ENCODE results near the gene TMEM185A. TPM values are rescaled to one million over a fixed set of nuclear protein-coding genes. Genes with fewer than 3 reads are reported as not detected.
"Not testable (repeated sequence)": the region's sequence is repeated elsewhere in the genome, so short reads cannot be mapped to it uniquely, and the experiment has no call there.

TMEM185A gene
- total RNA-seq, 1 experiment from 2014 or later, result 20.0 TPM

DNA sequence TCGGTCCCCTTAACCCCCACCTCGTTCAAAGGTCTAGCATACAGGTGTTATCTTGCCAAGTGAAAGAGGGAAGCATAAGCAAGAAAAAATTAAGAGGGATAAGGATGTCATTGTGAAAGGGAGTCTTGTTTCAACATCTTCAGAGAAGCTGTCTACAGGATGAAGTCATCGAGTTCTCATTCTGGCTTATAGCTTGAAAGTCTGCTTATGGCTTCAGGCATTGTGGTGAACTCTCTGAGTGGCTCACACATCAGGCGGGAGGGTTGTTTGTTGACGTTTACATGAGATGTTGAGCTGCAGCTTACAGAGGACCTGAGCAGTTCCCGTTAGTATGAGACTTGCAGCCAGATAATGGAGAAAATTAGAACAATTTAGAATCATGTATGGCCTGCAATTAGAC, 60.9 kb downstream of the TMEM185A start:
- DNase-seq (ENCODE audit: low read depth), result no peak
- in situ Hi-C loops (cut with HindIII; ENCODE audit: low pct_unique_long_range_greater_than_20kb, low sequenced_read_pairs), result no loop called here

DNA sequence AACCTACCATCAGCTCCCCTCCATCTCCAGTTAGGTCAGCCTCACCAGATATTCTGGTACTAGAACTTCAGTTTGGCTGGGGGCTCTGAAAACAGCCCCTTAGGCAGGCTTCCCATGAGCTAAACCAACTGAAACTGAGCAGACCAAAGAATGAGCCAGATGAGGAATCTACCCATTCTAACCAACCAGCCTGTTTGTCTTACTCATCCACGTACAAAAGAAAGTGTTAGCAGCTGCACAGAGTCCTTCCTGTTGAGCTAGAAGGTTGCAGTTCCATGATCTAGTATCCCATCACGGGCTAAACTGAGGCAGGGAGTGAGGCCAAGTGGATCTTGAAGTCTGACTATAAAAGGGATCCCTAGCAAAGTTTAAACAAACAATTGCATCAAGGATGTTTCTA, 61.8 kb downstream of the TMEM185A start:
- in situ Hi-C loops (cut with HindIII; ENCODE audit: low pct_unique_long_range_greater_than_20kb, low sequenced_read_pairs), result no loop called here

DNA sequence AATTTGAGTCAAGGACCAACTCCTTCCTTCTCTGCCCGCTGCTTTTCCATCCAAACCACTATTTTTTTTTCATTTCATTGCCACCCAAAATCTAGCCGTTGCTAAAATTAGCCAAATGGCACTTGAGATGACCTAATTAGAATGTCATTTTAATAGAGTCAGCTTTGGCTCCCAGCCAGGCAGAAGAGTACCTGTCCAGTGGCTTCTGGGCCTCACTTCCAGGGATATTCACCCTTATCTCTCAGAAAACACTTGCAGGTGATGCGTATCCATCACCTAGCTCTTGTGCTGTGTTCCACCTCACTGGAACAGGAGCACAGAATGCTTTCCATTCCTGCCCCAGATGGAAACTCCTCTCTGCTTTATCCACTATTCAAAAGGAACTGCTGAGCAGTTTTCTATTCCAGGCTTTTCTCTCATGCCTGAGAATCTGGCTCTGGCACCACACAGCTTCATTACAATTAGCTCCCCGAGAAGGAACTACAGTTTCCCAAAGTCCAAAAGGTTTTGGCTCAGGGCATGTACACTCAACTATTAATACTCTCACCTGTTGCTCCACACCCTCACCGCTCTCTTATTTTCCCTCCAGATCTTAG, 62.8 kb downstream of the TMEM185A start:
- in situ Hi-C loops (cut with HindIII; ENCODE audit: low pct_unique_long_range_greater_than_20kb, low sequenced_read_pairs), result no loop called here
- no peak for DNase-seq (ENCODE audit: low read depth)

More for the DNA sequence above, 61.8 kb downstream of the TMEM185A start:
- DNase-seq (ENCODE audit: low read depth), result no peak

DNA sequence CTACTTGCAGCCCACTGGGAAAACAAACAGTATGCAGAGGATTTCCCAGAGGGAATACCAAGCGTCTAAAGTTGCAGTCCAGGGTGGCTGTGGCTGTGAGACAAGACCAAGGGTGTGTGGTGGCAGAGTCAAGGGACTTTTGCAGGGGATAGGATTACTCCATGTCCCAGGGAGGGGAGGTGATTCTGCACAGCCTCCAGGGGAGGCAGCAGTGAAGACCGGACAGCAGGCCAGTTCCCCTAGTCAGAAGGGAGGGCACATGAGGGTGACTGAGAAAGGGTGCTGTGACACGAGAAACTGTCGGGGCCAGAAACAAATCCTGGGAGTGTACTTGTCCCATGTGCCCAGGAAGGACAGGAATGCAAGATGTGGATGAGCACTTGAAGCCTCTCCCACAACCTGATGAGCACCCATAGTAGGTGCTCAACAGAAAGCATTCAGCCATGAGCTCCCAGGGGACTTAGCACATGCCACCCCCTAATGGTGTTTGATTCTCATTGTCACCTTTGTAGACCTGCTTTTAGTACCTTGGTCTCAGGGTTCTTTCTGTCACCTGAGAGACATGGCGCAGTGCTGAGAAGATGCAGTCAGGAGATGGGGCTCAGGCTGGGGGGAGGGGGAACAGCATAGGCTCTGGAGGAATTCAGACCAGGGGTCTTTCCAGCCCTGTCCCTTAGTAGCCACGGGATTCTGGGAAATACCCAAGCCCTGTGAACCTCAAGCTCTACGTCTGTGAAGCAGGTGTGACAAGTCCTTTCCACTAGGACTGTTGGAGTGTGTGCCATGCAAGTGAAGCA, 63.8 kb downstream of the TMEM185A start:
- DNase-seq (ENCODE audit: low read depth), result no peak
- in situ Hi-C loops (cut with HindIII; ENCODE audit: low pct_unique_long_range_greater_than_20kb, low sequenced_read_pairs), result no loop called here

DNA sequence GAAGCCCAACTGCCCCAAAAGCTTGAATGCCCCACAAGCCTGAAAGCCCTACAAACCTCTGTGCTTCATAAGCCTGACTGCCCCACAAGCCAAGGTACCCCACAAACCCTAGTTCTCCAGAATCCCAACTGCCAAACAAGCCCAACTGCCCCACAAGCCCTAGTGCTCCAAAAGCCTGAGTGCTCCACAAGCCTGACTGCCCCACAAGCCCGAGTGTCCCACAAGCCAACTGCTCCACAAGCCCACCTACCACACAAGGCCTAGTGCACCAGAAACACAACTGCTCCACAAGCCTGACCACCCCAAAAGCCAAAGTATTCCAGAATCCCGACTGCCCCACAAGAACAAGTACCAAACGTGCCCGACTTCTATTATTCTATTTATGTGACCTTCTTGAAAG, 68.2 kb downstream of the TMEM185A start:
- no peak for DNase-seq (ENCODE audit: low read depth)

DNA sequence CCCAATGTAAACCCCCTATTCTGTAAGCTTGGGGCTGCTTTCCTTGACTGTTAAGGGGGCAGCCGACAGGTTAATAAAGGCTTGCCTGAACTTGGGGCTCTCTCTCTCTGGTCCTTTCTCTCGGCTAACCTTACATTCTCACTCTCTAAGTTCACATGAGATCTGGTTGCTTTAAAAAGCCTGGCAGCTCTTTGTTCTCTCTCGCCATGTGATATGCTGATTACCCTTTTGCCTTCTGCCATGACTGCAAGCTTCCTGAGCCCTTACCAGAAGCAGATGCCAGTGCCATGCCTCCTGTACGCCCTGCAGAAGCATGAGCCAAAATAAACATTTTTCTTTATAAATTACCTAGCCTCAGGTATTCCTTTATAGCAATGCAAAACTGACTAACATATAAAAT, 76.3 kb downstream of the TMEM185A start:
- DNase-seq (ENCODE audit: low read depth); in situ Hi-C loops (cut with HindIII; ENCODE audit: low pct_unique_long_range_greater_than_20kb, low sequenced_read_pairs): not testable (repeated sequence)

More for the DNA sequence above, 68.2 kb downstream of the TMEM185A start:
- in situ Hi-C loops (cut with HindIII; ENCODE audit: low pct_unique_long_range_greater_than_20kb, low sequenced_read_pairs), result no loop called here

DNA sequence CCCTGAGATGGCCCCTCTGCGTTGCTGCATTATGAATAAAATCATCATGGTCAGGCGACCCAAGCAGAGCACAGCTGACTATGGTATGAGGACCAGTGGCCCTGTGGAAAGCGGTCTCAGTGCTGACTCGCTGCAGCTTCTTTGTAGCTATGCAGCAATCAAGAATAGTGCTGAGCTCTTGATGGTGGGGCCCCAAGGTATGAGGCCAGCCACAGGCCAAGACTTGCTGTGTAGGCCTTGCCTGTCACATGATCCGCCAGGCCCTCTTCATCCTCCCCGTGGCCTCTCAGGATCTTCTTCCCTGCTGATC, 79.7 kb downstream of the TMEM185A start:
- in situ Hi-C loops (cut with HindIII; ENCODE audit: low pct_unique_long_range_greater_than_20kb, low sequenced_read_pairs); DNase-seq (ENCODE audit: low read depth): not testable (repeated sequence)

DNA sequence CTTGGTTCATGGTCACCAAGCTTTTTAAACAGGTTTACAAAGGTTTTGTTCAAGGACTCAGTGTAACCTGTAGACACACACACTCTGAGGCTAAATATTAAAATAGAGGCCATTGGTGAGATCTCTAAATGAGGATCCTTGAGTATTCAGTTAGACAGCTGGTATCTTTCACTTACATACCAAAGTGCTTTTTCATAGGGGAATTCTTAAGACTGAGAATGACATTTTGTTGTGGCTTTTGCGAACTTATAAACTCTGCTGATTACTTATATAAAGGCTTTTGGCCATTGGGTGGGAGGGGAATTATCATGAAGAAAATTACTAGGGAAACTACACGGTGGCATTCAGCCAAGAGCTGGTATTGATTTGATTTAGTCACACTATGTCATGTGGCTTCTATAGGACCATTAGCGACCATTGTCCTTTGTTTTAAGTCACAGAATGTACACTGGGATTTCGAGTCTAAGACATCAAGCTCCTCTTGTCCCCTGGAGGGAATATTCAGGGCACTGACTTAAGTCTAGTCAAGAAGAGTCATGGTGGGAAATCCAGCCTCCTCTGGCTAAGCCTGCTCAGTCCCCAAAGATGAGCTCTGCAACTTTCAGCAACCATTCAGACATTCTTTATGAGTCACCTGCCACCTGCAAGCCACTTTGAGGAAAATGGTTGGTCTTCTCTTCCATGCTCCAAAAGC, 80.2 kb downstream of the TMEM185A start:
- in situ Hi-C loops (cut with HindIII; ENCODE audit: low pct_unique_long_range_greater_than_20kb, low sequenced_read_pairs); DNase-seq (ENCODE audit: low read depth): not testable (repeated sequence)

DNA sequence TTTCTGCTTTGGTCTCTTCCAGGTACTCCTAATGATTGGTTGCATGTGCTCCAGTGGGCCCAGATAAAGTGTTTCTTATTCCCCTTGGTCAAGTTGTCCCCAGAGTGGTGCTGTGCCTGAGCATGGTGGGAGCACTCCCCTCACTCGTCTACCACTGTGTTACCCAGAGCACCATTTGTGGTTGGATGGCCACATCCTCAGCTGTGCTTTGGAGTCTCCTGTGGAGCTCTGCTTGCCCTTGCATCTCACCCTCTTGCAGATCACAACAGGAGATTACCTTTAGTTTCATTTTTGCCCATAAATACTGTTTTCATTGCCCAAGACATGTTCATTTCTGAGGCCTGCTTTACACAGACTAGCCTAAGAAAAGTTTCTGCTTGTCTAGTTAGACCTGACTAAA, 81.1 kb downstream of the TMEM185A start:
- in situ Hi-C loops (cut with HindIII; ENCODE audit: low pct_unique_long_range_greater_than_20kb, low sequenced_read_pairs); DNase-seq (ENCODE audit: low read depth): not testable (repeated sequence)

DNA sequence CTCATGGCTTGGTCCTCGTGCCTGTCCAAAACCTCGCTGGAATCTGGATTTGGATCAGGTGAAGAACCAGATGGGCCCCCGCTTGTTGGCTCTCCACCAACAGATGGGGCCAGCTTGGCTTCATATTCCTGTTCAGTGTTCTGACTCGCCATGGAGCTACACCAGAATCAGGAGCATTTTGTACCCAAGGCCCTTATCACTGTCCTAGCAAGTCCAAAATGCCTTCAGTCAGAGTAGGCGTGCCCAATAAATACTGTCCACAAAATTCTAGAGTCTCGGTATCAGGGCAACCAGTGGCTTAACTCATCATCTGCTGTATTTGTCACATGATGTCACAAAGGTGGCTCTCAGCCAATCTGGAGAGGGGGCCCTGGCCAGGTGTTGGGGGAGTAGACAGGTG, 81.9 kb downstream of the TMEM185A start, which contains the start of gene HSFX3:
Gene HSFX3 (minus strand): TSS at position 224 of the 400 bp plus-strand sequence. CDS start 72 bp downstream, at position 152.
- DNase-seq (ENCODE audit: low read depth); in situ Hi-C loops (cut with HindIII; ENCODE audit: low pct_unique_long_range_greater_than_20kb, low sequenced_read_pairs): not testable (repeated sequence)

DNA sequence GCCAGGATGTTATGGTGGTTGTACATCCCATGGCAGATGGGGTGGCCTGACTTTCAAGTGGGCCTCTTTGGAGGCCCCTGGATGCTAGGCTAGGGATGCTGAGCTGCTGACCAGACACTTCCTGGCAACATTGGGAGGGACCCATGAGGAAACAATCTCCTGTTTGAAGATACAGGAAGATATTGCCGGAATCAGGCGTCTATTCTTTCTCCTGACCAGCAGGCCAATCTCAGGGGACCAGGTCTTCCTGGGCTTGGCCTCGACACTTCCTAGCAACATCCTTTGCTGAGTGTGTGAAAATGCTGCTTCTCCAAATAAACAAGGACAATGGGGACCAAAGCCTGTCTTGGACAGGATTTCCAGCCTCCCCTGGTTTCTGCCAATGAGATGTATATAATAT, 83.8 kb downstream of the TMEM185A start:
- in situ Hi-C loops (cut with HindIII; ENCODE audit: low pct_unique_long_range_greater_than_20kb, low sequenced_read_pairs); DNase-seq (ENCODE audit: low read depth): not testable (repeated sequence)

DNA sequence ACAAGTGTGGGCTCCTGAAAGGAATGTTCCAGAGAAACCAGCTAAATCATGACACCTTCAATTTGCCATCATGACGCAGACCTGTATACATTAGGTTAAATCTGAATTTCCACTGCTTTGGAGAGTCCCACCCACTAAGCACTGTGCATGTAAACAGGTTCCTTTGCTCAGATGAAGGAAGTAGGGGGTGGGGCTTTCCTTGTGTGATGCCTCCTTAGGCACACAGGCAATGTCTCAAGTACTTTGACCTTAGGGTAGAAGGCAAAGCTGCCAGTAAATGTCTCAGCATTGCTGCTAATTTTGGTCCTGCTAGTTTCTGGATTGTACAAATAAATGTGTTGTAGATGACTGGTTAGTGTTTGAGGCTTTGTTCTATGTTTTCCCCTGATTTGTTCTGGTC, 84.6 kb downstream of the TMEM185A start:
- DNase-seq (ENCODE audit: low read depth); in situ Hi-C loops (cut with HindIII; ENCODE audit: low pct_unique_long_range_greater_than_20kb, low sequenced_read_pairs): not testable (repeated sequence)

Other genes with a start within 250 kb of the TMEM185A start
- 14.8 and 34.3 TPM in 2 replicates for gene IDS, start 126.5 kb downstream of the TMEM185A start, total RNA-seq (2014; rRNA removed; shearing (Covaris generic); ENCODE audit: low replicate concordance)
- 23.5 and 30.3 TPM in 2 replicates for gene EOLA1, start 90.8 kb downstream of the TMEM185A start, total RNA-seq (2014; rRNA removed; shearing (Covaris generic); ENCODE audit: low replicate concordance)
- gene HSFX3, start 81.9 kb downstream of the TMEM185A start, total RNA-seq (2014; rRNA removed; shearing (Covaris generic); ENCODE audit: low replicate concordance), result not detected in 2 replicates
- not detected in 2 replicates for gene MAGEA9B, start 44.3 kb downstream of the TMEM185A start, total RNA-seq (2014; rRNA removed; shearing (Covaris generic); ENCODE audit: low replicate concordance)
- gene HSFX2, start 36.5 kb downstream of the TMEM185A start, total RNA-seq (2014; rRNA removed; shearing (Covaris generic); ENCODE audit: low replicate concordance), result not detected in 2 replicates
- not detected in 2 replicates for gene MAGEA11, start 80.3 kb upstream of the TMEM185A start, total RNA-seq (2014; rRNA removed; shearing (Covaris generic); ENCODE audit: low replicate concordance)
- gene HSFX1, start 142.3 kb upstream of the TMEM185A start, total RNA-seq (2014; rRNA removed; shearing (Covaris generic); ENCODE audit: low replicate concordance), result 0.78 TPM in 1 of 2 replicates, not detected in the other
- not detected in 2 replicates for gene MAGEA9, start 150.1 kb upstream of the TMEM185A start, total RNA-seq (2014; rRNA removed; shearing (Covaris generic); ENCODE audit: low replicate concordance)
- gene MAGEA8, start 249.4 kb upstream of the TMEM185A start, total RNA-seq (2014; rRNA removed; shearing (Covaris generic); ENCODE audit: low replicate concordance), result not detected in 2 replicates

Data from Caki2 (cell line).